Measurements from ENCODE around the gene MAGI2. TPM values are rescaled to one million over a fixed set of nuclear protein-coding genes. Genes with fewer than 3 reads are reported as not detected.

Gene MAGI2
- total RNA-seq, 2 donors from 2014 or later: 18.3 to 31.8 TPM

- TF ChIP-seq, protein P1, sequence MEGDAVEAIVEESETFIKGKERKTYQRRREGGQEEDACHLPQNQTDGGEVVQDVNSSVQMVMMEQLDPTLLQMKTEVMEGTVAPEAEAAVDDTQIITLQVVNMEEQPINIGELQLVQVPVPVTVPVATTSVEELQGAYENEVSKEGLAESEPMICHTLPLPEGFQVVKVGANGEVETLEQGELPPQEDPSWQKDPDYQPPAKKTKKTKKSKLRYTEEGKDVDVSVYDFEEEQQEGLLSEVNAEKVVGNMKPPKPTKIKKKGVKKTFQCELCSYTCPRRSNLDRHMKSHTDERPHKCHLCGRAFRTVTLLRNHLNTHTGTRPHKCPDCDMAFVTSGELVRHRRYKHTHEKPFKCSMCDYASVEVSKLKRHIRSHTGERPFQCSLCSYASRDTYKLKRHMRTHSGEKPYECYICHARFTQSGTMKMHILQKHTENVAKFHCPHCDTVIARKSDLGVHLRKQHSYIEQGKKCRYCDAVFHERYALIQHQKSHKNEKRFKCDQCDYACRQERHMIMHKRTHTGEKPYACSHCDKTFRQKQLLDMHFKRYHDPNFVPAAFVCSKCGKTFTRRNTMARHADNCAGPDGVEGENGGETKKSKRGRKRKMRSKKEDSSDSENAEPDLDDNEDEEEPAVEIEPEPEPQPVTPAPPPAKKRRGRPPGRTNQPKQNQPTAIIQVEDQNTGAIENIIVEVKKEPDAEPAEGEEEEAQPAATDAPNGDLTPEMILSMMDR (IDR thresholded peaks at IDR 0.05): no peak
- Histone ChIP-seq H3K36me3 (no peaks in the 10 kb centered on the region), H3K9me3 (no peaks in the 10 kb centered on the region), H3K4me3 (no peak overlapping the region), H3K27me3 (replicated peaks; ENCODE audit: insufficient read depth) (no peaks in the 10 kb centered on the region), H3K4me1 (ENCODE audit: control insufficient read depth in 1 of 2, low read depth in 2 of 2) (no peaks in the 10 kb centered on the region), H3K27ac (no peak overlapping the region)
- DNase-seq (ENCODE audit: low spot score) (no peak), ATAC-seq (ENCODE audit: insufficient number of reproducible peaks, low FRiP score, low read depth) (no peak)
Measured at GRCh38 chr7:79236352-79237028, 217.0 kb downstream of the MAGI2 start.

DNA sequence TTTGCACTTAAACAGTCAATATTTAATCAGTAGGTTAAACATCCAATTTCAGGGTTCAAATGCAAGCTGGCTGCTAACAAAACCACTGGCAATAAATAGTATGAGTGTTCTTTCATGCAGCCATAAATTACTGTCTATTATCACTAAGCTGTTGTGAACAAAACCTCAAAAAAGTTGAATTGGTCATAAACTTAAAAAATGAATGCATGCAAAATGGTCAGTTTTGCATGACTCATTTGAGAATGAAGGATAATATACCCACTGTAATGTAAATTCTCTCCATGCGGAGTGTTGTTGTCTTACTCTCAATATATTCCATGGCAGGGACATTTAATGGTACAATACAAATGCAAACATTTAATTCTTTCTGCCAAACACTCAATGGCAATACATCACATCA lies 226.4 kb downstream of the MAGI2 start:
- no peaks in the 10 kb centered on the region for H3K4me1 ChIP-seq (ENCODE audit: control insufficient read depth in 1 of 2, low read depth in 2 of 2)
- H3K9me3 ChIP-seq: no peaks in the 10 kb centered on the region
- no peak overlapping the region for H3K4me3 ChIP-seq
- H3K27ac ChIP-seq: no peak overlapping the region
- TF ChIP-seq, protein P1 (IDR thresholded peaks at IDR 0.05): no peak
- ATAC-seq (ENCODE audit: insufficient number of reproducible peaks, low FRiP score, low read depth) (no peak), DNase-seq (ENCODE audit: low spot score) (no peak)
- no peaks in the 10 kb centered on the region for H3K27me3 ChIP-seq (replicated peaks; ENCODE audit: insufficient read depth)
- H3K36me3 ChIP-seq: no peaks in the 10 kb centered on the region

DNA sequence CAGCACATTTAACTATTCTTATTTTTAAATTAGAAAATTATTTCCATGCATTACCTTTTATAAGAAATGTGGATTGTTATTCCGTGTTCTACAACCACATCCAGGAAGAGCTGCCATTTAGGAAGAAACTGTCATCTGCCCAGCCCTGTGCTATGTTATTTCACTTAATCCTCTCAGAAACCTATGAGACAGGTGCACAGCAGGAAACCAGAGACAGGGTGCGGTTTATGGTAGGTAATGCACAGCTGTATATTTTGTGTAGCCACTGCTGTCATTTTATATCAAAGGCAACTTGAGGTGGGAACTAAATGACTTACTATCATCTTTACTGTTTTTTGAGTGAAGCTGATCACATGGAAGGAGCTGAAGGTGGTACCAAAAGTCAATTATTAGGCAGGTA lies 232.3 kb downstream of the MAGI2 start:
- TF ChIP-seq, protein P1 (IDR thresholded peaks at IDR 0.05): no peak
- Histone ChIP-seq H3K9me3 (no peaks in the 10 kb centered on the region), H3K36me3 (no peaks in the 10 kb centered on the region), H3K27ac (no peak overlapping the region), H3K27me3 (replicated peaks; ENCODE audit: insufficient read depth) (no peaks in the 10 kb centered on the region), H3K4me3 (no peak overlapping the region), H3K4me1 (ENCODE audit: control insufficient read depth in 1 of 2, low read depth in 2 of 2) (peaks cover 0 to 4% of the 10 kb centered on the region in 2 donors)
- DNase-seq (ENCODE audit: low spot score): no peak
- no peak for ATAC-seq (ENCODE audit: insufficient number of reproducible peaks, low FRiP score, low read depth)

DNA sequence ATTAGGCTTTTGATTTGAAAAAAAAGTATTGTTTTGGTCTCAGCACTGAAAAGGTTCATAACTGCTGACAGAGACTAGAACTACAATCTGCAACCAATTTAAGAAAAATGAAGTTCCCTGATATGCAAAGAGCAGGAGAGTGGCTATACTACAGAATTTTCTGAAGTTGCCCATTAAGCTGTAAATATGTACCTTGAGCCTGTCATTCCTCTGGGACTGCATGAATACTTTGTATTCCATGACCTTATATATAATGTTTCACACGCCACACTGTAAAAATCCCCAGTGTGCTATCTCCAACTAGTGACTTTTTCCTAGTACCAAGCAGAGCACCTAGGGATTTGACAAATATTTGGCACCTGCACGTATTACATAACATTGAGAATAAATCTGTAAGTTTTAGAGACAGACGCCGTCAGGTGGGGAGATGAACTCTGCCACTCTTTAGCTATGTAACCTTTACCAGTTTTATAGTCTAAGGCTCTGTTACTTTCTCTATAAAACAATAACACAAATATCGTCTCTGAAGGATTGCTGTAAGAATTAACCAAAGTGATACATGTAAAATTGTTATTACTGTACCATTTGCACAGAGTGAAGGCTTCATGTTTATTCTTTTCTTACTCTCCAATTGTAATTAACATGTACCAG lies 235.4 kb downstream of the MAGI2 start:
- ATAC-seq (ENCODE audit: insufficient number of reproducible peaks, low FRiP score, low read depth) (no peak), DNase-seq (ENCODE audit: low spot score) (no peak)
- Histone ChIP-seq H3K4me1 (ENCODE audit: control insufficient read depth in 1 of 2, low read depth in 2 of 2) (peaks cover 0 to 4% of the 10 kb centered on the region in 2 donors), H3K36me3 (no peaks in the 10 kb centered on the region), H3K9me3 (no peaks in the 10 kb centered on the region), H3K27me3 (replicated peaks; ENCODE audit: insufficient read depth) (no peaks in the 10 kb centered on the region), H3K27ac (no peak overlapping the region), H3K4me3 (no peak overlapping the region)
- TF ChIP-seq, protein P1 (IDR thresholded peaks at IDR 0.05): no peak

GRCh38 chr7:79217468-79217867 lies 236.0 kb downstream of the MAGI2 start:
- DNase-seq (ENCODE audit: low spot score) (no peak), ATAC-seq (ENCODE audit: insufficient number of reproducible peaks, low FRiP score, low read depth) (no peak)
- Histone ChIP-seq H3K27ac (no peak overlapping the region), H3K36me3 (no peaks in the 10 kb centered on the region), H3K27me3 (replicated peaks; ENCODE audit: insufficient read depth) (no peaks in the 10 kb centered on the region), H3K9me3 (no peaks in the 10 kb centered on the region), H3K4me1 (ENCODE audit: control insufficient read depth in 1 of 2, low read depth in 2 of 2) (peaks cover 0 to 4% of the 10 kb centered on the region in 2 donors), H3K4me3 (no peak overlapping the region)
- TF ChIP-seq, protein P1 (IDR thresholded peaks at IDR 0.05): no peak
